Uterus (tissue), 4 donors: ENCODE data around the gene NLN. TPM values are rescaled to one million over a fixed set of nuclear protein-coding genes. Genes with fewer than 3 reads are reported as not detected.

Experiments
- DNase-seq, 2 donors: peaks; one replicate each; pipeline ENCODE4 v3.0.0-alpha.2; 2019 to 2020
- H3K27ac ChIP-seq, 2 donors: fragments of 200-600 bp; sonication (generic); 1 replicate in 1 of 2; 2 replicates in 1 of 2; pipeline ENCODE4 v1.5.1; 2016 to 2018
- H3K27me3 ChIP-seq, 2 donors: fragments of 200-600 bp; sonication (generic); one replicate each; pipeline ENCODE4 v1.5.1; 2018 to 2019; ENCODE audit warnings: control low read depth in 1 of 2
- H3K36me3 ChIP-seq, 2 donors: fragments of 200-600 bp; sonication (generic); one replicate each; pipeline ENCODE4 v1.5.1; 2019; ENCODE audit warnings: control low read depth in 1 of 2
- H3K4me1 ChIP-seq, 2 donors: fragments of 200-600 bp; sonication (generic); one replicate each; pipeline ENCODE4 v1.5.1; 2018 to 2019; ENCODE audit warnings: control low read depth in 1 of 2
- H3K4me3 ChIP-seq, 2 donors: fragments of 200-600 bp; sonication (generic); 1 replicate in 1 of 2; 2 replicates in 1 of 2; pipeline ENCODE4 v1.5.1; 2018 to 2019; ENCODE audit warnings: mild to moderate bottlenecking in 1 of 2
- H3K9me3 ChIP-seq, 2 donors: fragments of 200-600 bp; sonication (generic); one replicate each; pipeline ENCODE4 v1.5.1; 2019; ENCODE audit warnings: control low read depth in 1 of 2
- POLR2A ChIP-seq, 2 donors: fragments of 450-650 bp; IDR thresholded peaks; one replicate each; pipeline ENCODE4 v1.6.1; 2016; ENCODE audit warnings: antibody characterized with exemption in 2 of 2, mild to moderate bottlenecking in 1 of 2, moderate library complexity in 1 of 2
- intact Hi-C: fragments of 100-400 bp; cut with DNase I; formaldehyde crosslinking; loops from one replicate; pipeline ENCODE4 v1.15.1; 2023; ENCODE audit warnings: low total_unique reads
- total RNA-seq, 4 donors: library from RNA; depleted of rRNA in 3 of 4; stranded (reverse); fragments of >200 nt in 3 of 4; gene quantifications; one replicate each; pipeline versions ENCODE4 v1.1.0 to v1.2.4, GENCODE V29; 2014 to 2023
- TF ChIP-seq, protein P1 (sequence below), 4 experiments: fragments of 200-600 bp in 2 of 4; fragments of 450-650 bp in 2 of 4; sonication (generic) in 2 of 4; IDR thresholded peaks; one replicate each; pipeline ENCODE4 v1.5.1; 2016 to 2019; ENCODE audit warnings: antibody characterized with exemption in 4 of 4, mild to moderate bottlenecking in 2 of 4, moderate library complexity in 1 of 4
- donor health status: DM: yes; HTN: yes; CAD: no.

Gene NLN
- total RNA-seq, 4 donors from 2014 or later: 4.4 to 34.9 (median 9.8) TPM

DNA sequence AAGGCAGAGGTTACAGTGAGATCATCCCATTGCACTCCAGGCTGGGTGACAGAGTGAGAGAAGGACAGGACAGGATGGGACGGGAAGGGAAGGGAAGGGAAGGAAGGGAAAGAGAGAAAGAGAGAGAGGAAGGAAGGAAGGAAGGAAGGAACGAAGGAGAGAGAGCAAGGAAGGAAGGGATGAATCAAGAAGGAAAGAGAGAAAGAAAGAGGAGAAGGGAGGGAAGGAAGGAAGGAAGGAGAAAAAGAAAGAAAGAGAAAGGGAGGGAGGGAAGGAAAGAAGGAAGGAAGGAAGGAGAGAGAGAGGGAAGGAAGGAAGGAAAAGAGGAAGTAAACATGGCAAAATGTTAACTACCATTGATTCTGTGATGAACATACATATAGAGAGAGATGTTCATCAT is 28.9 kb upstream of the NLN start:
- intact Hi-C loops: no loop called here
- no peaks in the 10 kb centered on the region for H3K9me3 ChIP-seq
- TF ChIP-seq, protein P1, sequence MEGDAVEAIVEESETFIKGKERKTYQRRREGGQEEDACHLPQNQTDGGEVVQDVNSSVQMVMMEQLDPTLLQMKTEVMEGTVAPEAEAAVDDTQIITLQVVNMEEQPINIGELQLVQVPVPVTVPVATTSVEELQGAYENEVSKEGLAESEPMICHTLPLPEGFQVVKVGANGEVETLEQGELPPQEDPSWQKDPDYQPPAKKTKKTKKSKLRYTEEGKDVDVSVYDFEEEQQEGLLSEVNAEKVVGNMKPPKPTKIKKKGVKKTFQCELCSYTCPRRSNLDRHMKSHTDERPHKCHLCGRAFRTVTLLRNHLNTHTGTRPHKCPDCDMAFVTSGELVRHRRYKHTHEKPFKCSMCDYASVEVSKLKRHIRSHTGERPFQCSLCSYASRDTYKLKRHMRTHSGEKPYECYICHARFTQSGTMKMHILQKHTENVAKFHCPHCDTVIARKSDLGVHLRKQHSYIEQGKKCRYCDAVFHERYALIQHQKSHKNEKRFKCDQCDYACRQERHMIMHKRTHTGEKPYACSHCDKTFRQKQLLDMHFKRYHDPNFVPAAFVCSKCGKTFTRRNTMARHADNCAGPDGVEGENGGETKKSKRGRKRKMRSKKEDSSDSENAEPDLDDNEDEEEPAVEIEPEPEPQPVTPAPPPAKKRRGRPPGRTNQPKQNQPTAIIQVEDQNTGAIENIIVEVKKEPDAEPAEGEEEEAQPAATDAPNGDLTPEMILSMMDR (IDR thresholded peaks at IDR 0.05): no peak
- no peak for TF ChIP-seq POLR2A (IDR thresholded peaks at IDR 0.05)
- H3K27ac ChIP-seq: no peak overlapping the region
- H3K27me3 ChIP-seq: no peaks in the 10 kb centered on the region
- H3K36me3 ChIP-seq: no peaks in the 10 kb centered on the region
- no peak for DNase-seq
- no peak overlapping the region for H3K4me3 ChIP-seq
- H3K4me1 ChIP-seq: no peaks in the 10 kb centered on the region

DNA sequence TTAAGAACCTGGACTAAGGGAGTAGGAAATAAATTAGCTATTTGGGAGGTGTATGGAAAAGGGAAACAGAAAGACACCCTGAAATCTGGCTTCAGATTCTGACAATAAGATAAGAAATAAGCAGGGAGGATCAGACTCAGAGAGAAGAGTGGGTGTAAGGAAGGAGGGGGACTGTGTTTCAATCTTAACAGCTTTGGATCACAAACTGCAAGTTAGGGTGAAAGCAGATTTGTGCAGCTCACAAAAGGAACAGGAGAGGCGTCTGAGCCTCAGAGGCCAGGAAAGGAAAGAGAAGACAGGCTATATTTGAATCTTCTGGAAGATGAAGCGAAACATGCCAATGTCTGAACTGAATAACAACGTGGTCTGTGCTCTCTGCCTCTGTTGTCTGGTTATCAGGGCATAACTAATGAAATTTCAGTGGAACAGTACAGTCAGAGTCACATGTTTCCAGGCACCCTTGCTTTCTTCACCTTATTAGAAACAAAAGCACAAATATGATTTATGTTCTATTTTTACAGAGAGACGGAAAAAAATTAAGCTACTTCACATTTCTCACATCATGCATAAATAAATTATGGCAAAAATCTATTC is 26.7 kb upstream of the NLN start:
- TF ChIP-seq, protein P1 (IDR thresholded peaks at IDR 0.05): no peak
- no peak for TF ChIP-seq POLR2A (IDR thresholded peaks at IDR 0.05)
- H3K36me3 ChIP-seq: no peaks in the 10 kb centered on the region
- H3K9me3 ChIP-seq: no peaks in the 10 kb centered on the region
- peak overlapping the region; percentile 7 to 33 for H3K27ac ChIP-seq
- H3K27me3 ChIP-seq: no peaks in the 10 kb centered on the region
- H3K4me3 ChIP-seq: no peak overlapping the region
- DNase-seq: no peak
- no peaks in the 10 kb centered on the region for H3K4me1 ChIP-seq
- intact Hi-C loops: no loop called here

DNA sequence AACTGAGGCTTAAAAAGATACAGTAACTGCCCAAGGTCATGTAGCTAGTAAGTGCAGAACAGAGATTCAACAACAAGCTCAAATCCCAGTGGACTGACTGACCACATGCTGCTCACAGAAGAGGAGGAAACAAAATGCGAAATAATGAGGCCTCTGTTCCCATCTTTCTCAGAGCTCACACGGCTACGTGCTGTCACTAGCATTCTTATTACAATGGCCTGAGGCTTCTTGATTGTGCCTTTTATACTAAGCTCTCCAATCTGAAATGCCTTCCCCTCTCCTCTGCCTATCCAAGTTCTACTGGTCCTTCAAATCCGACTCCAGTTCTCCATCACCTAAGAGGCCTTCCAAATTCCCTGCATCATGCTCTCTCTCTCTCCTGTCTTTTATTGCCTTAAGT is 26.1 kb upstream of the NLN start:
- H3K27ac ChIP-seq: no peak overlapping the region
- H3K27me3 ChIP-seq: no peaks in the 10 kb centered on the region
- DNase-seq: no peak
- intact Hi-C loops: no loop called here
- TF ChIP-seq POLR2A (IDR thresholded peaks at IDR 0.05): no peak
- TF ChIP-seq, protein P1 (IDR thresholded peaks at IDR 0.05): no peak
- H3K4me3 ChIP-seq: no peak overlapping the region
- no peaks in the 10 kb centered on the region for H3K36me3 ChIP-seq
- H3K9me3 ChIP-seq: no peaks in the 10 kb centered on the region
- H3K4me1 ChIP-seq: no peaks in the 10 kb centered on the region

DNA sequence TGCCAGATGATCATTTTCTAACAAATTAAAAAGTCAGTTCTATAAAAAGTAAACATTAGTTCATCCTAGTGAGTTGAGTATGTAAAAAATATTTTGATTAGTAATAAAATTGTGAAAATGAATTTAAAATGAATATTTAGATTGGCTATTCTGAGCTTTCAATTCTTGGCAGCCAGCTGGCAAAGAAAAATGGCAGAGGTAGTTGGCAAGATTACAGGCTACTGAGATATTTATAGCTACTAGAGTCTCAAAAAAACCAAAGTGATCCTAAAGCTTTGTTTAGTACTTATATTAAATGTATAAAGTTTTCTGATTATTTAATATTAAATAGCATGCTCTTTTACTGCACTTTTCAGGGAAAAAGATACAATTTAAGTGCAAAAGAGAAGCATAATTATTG is 25.1 kb upstream of the NLN start:
- no peaks in the 10 kb centered on the region for H3K36me3 ChIP-seq
- no peak for DNase-seq
- no peaks in the 10 kb centered on the region for H3K9me3 ChIP-seq
- no peaks in the 10 kb centered on the region for H3K27me3 ChIP-seq
- intact Hi-C loops: no loop called here
- TF ChIP-seq, protein P1 (IDR thresholded peaks at IDR 0.05): no peak
- no peak for TF ChIP-seq POLR2A (IDR thresholded peaks at IDR 0.05)
- H3K4me1 ChIP-seq: no peaks in the 10 kb centered on the region
- no peak overlapping the region for H3K27ac ChIP-seq
- no peak overlapping the region for H3K4me3 ChIP-seq

DNA sequence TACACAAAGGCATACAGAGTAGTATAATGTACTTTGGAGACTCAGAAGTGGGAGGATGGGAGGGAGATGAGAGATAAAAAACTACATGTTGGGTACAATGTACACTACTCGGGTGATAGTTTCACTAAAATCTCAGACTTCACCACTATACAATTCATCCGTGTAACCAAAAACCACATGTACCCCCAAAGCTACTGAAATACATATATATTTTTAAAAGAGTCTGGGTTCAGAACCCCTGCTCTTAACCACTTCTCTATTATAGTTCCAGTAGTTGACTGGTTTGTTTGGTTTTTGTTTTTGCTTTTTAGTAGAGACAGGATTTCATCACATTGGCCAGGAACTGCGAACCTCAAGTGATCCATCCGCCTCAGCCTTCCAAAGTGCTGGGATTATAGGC is 22.7 kb upstream of the NLN start:
- DNase-seq: no peak
- Histone ChIP-seq H3K9me3 (no peaks in the 10 kb centered on the region), H3K27ac (no peak overlapping the region), H3K36me3 (no peaks in the 10 kb centered on the region), H3K27me3 (no peaks in the 10 kb centered on the region), H3K4me3 (no peak overlapping the region), H3K4me1 (no peaks in the 10 kb centered on the region)
- intact Hi-C loops: no loop called here
- TF ChIP-seq, protein P1 (IDR thresholded peaks at IDR 0.05): no peak
- no peak for TF ChIP-seq POLR2A (IDR thresholded peaks at IDR 0.05)
